ENCODE data around the gene ZAR1L.
"Not testable (repeated sequence)": the region's sequence is repeated elsewhere in the genome, so short reads cannot be mapped to it uniquely, and the experiment has no call there.

DNA sequence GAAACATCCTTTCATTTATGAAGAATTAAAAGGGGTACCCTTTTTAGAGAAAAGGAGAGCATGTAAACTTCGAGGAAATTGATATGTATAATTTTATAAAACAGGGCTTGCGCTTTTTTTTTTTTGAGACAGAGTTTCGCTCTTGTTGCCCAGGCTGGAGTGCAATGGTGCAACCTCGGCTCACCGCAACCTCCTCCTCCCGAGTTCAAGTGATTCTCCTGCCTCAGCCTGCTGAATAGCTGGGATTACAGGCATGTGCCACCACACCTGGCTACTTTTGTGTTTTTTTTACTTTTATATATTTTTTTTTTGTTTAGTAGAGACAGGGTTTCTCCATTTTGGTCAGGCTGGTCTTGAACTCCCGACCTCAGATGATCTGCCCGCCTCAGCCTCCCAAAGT is 40.8 kb upstream of the ZAR1L start:
- TF ChIP-seq, protein P1, sequence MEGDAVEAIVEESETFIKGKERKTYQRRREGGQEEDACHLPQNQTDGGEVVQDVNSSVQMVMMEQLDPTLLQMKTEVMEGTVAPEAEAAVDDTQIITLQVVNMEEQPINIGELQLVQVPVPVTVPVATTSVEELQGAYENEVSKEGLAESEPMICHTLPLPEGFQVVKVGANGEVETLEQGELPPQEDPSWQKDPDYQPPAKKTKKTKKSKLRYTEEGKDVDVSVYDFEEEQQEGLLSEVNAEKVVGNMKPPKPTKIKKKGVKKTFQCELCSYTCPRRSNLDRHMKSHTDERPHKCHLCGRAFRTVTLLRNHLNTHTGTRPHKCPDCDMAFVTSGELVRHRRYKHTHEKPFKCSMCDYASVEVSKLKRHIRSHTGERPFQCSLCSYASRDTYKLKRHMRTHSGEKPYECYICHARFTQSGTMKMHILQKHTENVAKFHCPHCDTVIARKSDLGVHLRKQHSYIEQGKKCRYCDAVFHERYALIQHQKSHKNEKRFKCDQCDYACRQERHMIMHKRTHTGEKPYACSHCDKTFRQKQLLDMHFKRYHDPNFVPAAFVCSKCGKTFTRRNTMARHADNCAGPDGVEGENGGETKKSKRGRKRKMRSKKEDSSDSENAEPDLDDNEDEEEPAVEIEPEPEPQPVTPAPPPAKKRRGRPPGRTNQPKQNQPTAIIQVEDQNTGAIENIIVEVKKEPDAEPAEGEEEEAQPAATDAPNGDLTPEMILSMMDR (IDR thresholded peaks at IDR 0.05; ENCODE audit: poor library complexity, severe bottlenecking): not testable (repeated sequence)
- TF ChIP-seq MXI1 (conservative IDR thresholded peaks at IDR 0.05; ENCODE audit: poor library complexity, severe bottlenecking); RAD21 (conservative IDR thresholded peaks at IDR 0.05): not testable (repeated sequence)

Measured in neural cell (in vitro differentiated cells).